ENCODE data around the gene PLEKHA7.

PLEKHA7 gene

GRCh38 chr11:16933756-16934603, 80.2 kb downstream of the PLEKHA7 start:
- H3K18ac ChIP-seq (ENCODE audit: low read length): peak overlapping the region; percentile 51
- no peaks in the 10 kb centered on the region for H3K36me3 ChIP-seq (ENCODE audit: control insufficient read depth, insufficient read depth, low read length)
- no peak overlapping the region for H3K27ac ChIP-seq (ENCODE audit: low read depth, low read length)
- WGBS (ENCODE audit: extremely low coverage, insufficient coverage, low lambda C conversion rate): no CpG with 5 or more reads among the region's 8 CpGs
- H4K5ac ChIP-seq (ENCODE audit: low read length): no peak overlapping the region
- no peak overlapping the region for H3K4me3 ChIP-seq (ENCODE audit: low read length)
- no peak overlapping the region for H3K4me2 ChIP-seq (ENCODE audit: low read length)
- no peak overlapping the region for H4K8ac ChIP-seq (ENCODE audit: low read depth, low read length)
- peak overlapping the region; percentile 61 for H2BK15ac ChIP-seq (replicated peaks; ENCODE audit: low read depth)
- H2BK5ac ChIP-seq (ENCODE audit: low read length): peak overlapping the region; percentile 43
- no peak overlapping the region for H2AK5ac ChIP-seq (ENCODE audit: low read length)
- peak; percentile 98 for DNase-seq
- peaks cover 6% of the 10 kb centered on the region for H3K4me1 ChIP-seq (ENCODE audit: control insufficient read depth, low read depth, low read length)
- H3K79me2 ChIP-seq (ENCODE audit: control insufficient read depth, insufficient read depth, low read length): no peaks in the 10 kb centered on the region
- no peak overlapping the region for H3K23ac ChIP-seq (ENCODE audit: low read length)
- H3K4ac ChIP-seq (ENCODE audit: low read depth, low read length): no peak overlapping the region
- no peaks in the 10 kb centered on the region for H3K79me1 ChIP-seq (ENCODE audit: low read length)
- H2BK120ac ChIP-seq (ENCODE audit: low read depth, low read length): peak overlapping the region; percentile 30
- no peaks in the 10 kb centered on the region for H3K27me3 ChIP-seq (ENCODE audit: insufficient read depth, low read length, poor library complexity)
- H3K9ac ChIP-seq (ENCODE audit: low read length): no peak overlapping the region
- peak overlapping the region; percentile 52 for H3K56ac ChIP-seq (ENCODE audit: low read length)

GRCh38 chr11:16933291-16933690, 80.9 kb downstream of the PLEKHA7 start:
- peak overlapping the region; percentile 51 for H2BK5ac ChIP-seq (ENCODE audit: low read length)
- peaks cover 6% of the 10 kb centered on the region for H3K4me1 ChIP-seq (ENCODE audit: control insufficient read depth, low read depth, low read length)
- H3K27ac ChIP-seq (ENCODE audit: low read depth, low read length): no peak overlapping the region
- peak overlapping the region; percentile 67 for H3K56ac ChIP-seq (ENCODE audit: low read length)
- H4K8ac ChIP-seq (ENCODE audit: low read depth, low read length): no peak overlapping the region
- DNase-seq: no peak
- H2BK120ac ChIP-seq (ENCODE audit: low read depth, low read length): no peak overlapping the region
- peak overlapping the region; percentile 51 for H3K18ac ChIP-seq (ENCODE audit: low read length)
- H3K36me3 ChIP-seq (ENCODE audit: control insufficient read depth, insufficient read depth, low read length): no peaks in the 10 kb centered on the region
- no peaks in the 10 kb centered on the region for H3K79me1 ChIP-seq (ENCODE audit: low read length)
- no peak overlapping the region for H4K5ac ChIP-seq (ENCODE audit: low read length)
- no peaks in the 10 kb centered on the region for H3K79me2 ChIP-seq (ENCODE audit: control insufficient read depth, insufficient read depth, low read length)
- no peak overlapping the region for H3K4me2 ChIP-seq (ENCODE audit: low read length)
- no peak overlapping the region for H3K4me3 ChIP-seq (ENCODE audit: low read length)
- H2AK5ac ChIP-seq (ENCODE audit: low read length): peak overlapping the region; percentile 12
- no peaks in the 10 kb centered on the region for H3K27me3 ChIP-seq (ENCODE audit: insufficient read depth, low read length, poor library complexity)
- WGBS (ENCODE audit: extremely low coverage, insufficient coverage, low lambda C conversion rate): no CpG with 5 or more reads among the region's 1 CpG
- no peak overlapping the region for H2BK15ac ChIP-seq (replicated peaks; ENCODE audit: low read depth)
- H3K9ac ChIP-seq (ENCODE audit: low read length): no peak overlapping the region
- H3K4ac ChIP-seq (ENCODE audit: low read depth, low read length): no peak overlapping the region
- H3K23ac ChIP-seq (ENCODE audit: low read length): no peak overlapping the region

DNA sequence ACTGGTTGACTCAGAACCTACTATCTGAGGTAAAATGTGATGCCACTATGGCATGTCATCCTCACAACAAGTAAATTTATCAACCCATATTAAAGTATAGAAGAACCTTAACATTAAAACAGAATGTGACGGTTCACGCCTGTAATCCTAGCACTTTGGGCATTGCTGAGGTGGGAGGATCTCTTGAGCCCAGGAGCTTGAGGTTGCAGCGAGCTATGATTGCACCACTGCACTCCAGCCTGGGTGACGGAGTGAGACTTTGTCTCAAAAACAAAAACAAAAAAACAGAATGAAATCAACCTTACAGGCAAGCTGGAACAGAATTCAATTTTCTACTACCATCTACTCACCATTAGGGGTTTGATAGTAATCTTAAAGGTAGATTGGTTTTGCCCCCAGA, 86.2 kb downstream of the PLEKHA7 start:
- H3K27me3 ChIP-seq (ENCODE audit: insufficient read depth, low read length, poor library complexity): no peaks in the 10 kb centered on the region
- H3K23ac ChIP-seq (ENCODE audit: low read length): no peak overlapping the region
- no peak overlapping the region for H4K5ac ChIP-seq (ENCODE audit: low read length)
- H3K4me3 ChIP-seq (ENCODE audit: low read length): no peak overlapping the region
- no peaks in the 10 kb centered on the region for H3K36me3 ChIP-seq (ENCODE audit: control insufficient read depth, insufficient read depth, low read length)
- H3K4me2 ChIP-seq (ENCODE audit: low read length): no peak overlapping the region
- H4K8ac ChIP-seq (ENCODE audit: low read depth, low read length): no peak overlapping the region
- H3K18ac ChIP-seq (ENCODE audit: low read length): no peak overlapping the region
- H3K27ac ChIP-seq (ENCODE audit: low read depth, low read length): no peak overlapping the region
- H3K79me2 ChIP-seq (ENCODE audit: control insufficient read depth, insufficient read depth, low read length): no peaks in the 10 kb centered on the region
- DNase-seq: no peak
- WGBS (ENCODE audit: extremely low coverage, insufficient coverage, low lambda C conversion rate): no CpG with 5 or more reads among the region's 4 CpGs
- H2BK120ac ChIP-seq (ENCODE audit: low read depth, low read length): no peak overlapping the region
- H2BK15ac ChIP-seq (replicated peaks; ENCODE audit: low read depth): no peak overlapping the region
- no peak overlapping the region for H3K4ac ChIP-seq (ENCODE audit: low read depth, low read length)
- H3K4me1 ChIP-seq (ENCODE audit: control insufficient read depth, low read depth, low read length): peaks cover 24% of the 10 kb centered on the region
- H3K9ac ChIP-seq (ENCODE audit: low read length): no peak overlapping the region
- no peak overlapping the region for H2BK5ac ChIP-seq (ENCODE audit: low read length)
- H3K56ac ChIP-seq (ENCODE audit: low read length): no peak overlapping the region
- H2AK5ac ChIP-seq (ENCODE audit: low read length): no peak overlapping the region
- H3K79me1 ChIP-seq (ENCODE audit: low read length): no peaks in the 10 kb centered on the region

GRCh38 chr11:16926883-16927626, 87.2 kb downstream of the PLEKHA7 start:
- WGBS (ENCODE audit: extremely low coverage, insufficient coverage, low lambda C conversion rate): 100% methylated on average over 1 of the region's 9 CpGs

DNA sequence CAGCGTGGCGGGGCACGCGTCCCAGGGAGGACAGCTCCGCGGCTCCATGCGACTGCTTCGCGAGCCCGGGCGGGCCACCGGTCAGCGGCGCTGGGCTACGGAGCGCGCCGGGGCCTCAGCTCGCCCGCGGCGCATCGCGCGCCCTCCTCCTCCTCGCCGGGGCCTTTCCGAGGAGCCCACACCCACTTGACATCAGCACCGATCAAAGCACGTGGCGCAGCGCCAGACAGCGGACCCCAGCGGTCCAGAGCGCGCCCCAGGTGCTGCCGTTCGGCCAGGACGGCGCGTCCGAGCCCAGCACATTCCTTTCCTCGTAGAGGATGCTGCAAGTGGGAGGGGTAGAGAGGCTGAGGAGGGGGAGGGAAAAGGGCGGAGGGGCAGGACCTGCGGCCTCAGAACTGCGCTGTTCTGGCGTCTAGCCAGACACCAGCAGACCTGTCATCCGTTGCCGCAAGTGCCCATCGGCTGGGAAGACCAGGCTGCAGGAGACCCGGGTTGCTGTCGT, 88.6 kb downstream of the PLEKHA7 start:
- H4K5ac ChIP-seq (ENCODE audit: low read length): no peak overlapping the region

More at GRCh38 chr11:16926883-16927626, 87.2 kb downstream of the PLEKHA7 start:
- H3K36me3 ChIP-seq (ENCODE audit: control insufficient read depth, insufficient read depth, low read length): no peaks in the 10 kb centered on the region
- no peak overlapping the region for H2BK15ac ChIP-seq (replicated peaks; ENCODE audit: low read depth)
- H3K9ac ChIP-seq (ENCODE audit: low read length): no peak overlapping the region
- H3K4ac ChIP-seq (ENCODE audit: low read depth, low read length): no peak overlapping the region
- no peak overlapping the region for H2BK120ac ChIP-seq (ENCODE audit: low read depth, low read length)
- H2AK5ac ChIP-seq (ENCODE audit: low read length): no peak overlapping the region
- peak; percentile 49 for DNase-seq
- no peak overlapping the region for H4K8ac ChIP-seq (ENCODE audit: low read depth, low read length)
- H3K4me2 ChIP-seq (ENCODE audit: low read length): peak overlapping the region; percentile 3
- H2BK5ac ChIP-seq (ENCODE audit: low read length): peak overlapping the region; percentile 20
- no peak overlapping the region for H3K4me3 ChIP-seq (ENCODE audit: low read length)
- H3K4me1 ChIP-seq (ENCODE audit: control insufficient read depth, low read depth, low read length): peaks cover 24% of the 10 kb centered on the region
- no peak overlapping the region for H3K23ac ChIP-seq (ENCODE audit: low read length)
- H3K79me1 ChIP-seq (ENCODE audit: low read length): no peaks in the 10 kb centered on the region
- H3K18ac ChIP-seq (ENCODE audit: low read length): no peak overlapping the region
- H3K56ac ChIP-seq (ENCODE audit: low read length): peak overlapping the region; percentile 10
- H3K27me3 ChIP-seq (ENCODE audit: insufficient read depth, low read length, poor library complexity): no peaks in the 10 kb centered on the region
- H4K5ac ChIP-seq (ENCODE audit: low read length): no peak overlapping the region
- H3K79me2 ChIP-seq (ENCODE audit: control insufficient read depth, insufficient read depth, low read length): no peaks in the 10 kb centered on the region
- H3K27ac ChIP-seq (ENCODE audit: low read depth, low read length): peak overlapping the region; percentile 22

More for the DNA sequence above, 88.6 kb downstream of the PLEKHA7 start:
- H3K27me3 ChIP-seq (ENCODE audit: insufficient read depth, low read length, poor library complexity): no peaks in the 10 kb centered on the region
- H3K79me2 ChIP-seq (ENCODE audit: control insufficient read depth, insufficient read depth, low read length): no peaks in the 10 kb centered on the region
- peak overlapping the region; percentile 92 for H3K4me2 ChIP-seq (ENCODE audit: low read length)
- no peak overlapping the region for H3K18ac ChIP-seq (ENCODE audit: low read length)
- no peak overlapping the region for H3K27ac ChIP-seq (ENCODE audit: low read depth, low read length)
- no peak overlapping the region for H3K4ac ChIP-seq (ENCODE audit: low read depth, low read length)
- no peak overlapping the region for H2AK5ac ChIP-seq (ENCODE audit: low read length)
- H2BK15ac ChIP-seq (replicated peaks; ENCODE audit: low read depth): no peak overlapping the region
- no peak overlapping the region for H2BK5ac ChIP-seq (ENCODE audit: low read length)
- no peak overlapping the region for H3K23ac ChIP-seq (ENCODE audit: low read length)
- peak overlapping the region; percentile 83 for H3K56ac ChIP-seq (ENCODE audit: low read length)
- peak overlapping the region; percentile 1 for H3K9ac ChIP-seq (ENCODE audit: low read length)
- H3K4me1 ChIP-seq (ENCODE audit: control insufficient read depth, low read depth, low read length): peaks cover 24% of the 10 kb centered on the region
- H2BK120ac ChIP-seq (ENCODE audit: low read depth, low read length): no peak overlapping the region
- no peaks in the 10 kb centered on the region for H3K36me3 ChIP-seq (ENCODE audit: control insufficient read depth, insufficient read depth, low read length)
- DNase-seq: peak; percentile 91
- no peaks in the 10 kb centered on the region for H3K79me1 ChIP-seq (ENCODE audit: low read length)
- peak overlapping the region; percentile 10 for H3K4me3 ChIP-seq (ENCODE audit: low read length)
- no peak overlapping the region for H4K8ac ChIP-seq (ENCODE audit: low read depth, low read length)
- no CpG with 5 or more reads among the region's 52 CpGs for WGBS (ENCODE audit: extremely low coverage, insufficient coverage, low lambda C conversion rate)
